ENCODE results near the gene TRIM31.
A peak's percentile ranks its signal among the peaks of the same experiment; 100 is the strongest.
"Not testable (repeated sequence)": the region's sequence is repeated elsewhere in the genome, so short reads cannot be mapped to it uniquely, and the experiment has no call there.

The TRIM31 gene

DNA sequence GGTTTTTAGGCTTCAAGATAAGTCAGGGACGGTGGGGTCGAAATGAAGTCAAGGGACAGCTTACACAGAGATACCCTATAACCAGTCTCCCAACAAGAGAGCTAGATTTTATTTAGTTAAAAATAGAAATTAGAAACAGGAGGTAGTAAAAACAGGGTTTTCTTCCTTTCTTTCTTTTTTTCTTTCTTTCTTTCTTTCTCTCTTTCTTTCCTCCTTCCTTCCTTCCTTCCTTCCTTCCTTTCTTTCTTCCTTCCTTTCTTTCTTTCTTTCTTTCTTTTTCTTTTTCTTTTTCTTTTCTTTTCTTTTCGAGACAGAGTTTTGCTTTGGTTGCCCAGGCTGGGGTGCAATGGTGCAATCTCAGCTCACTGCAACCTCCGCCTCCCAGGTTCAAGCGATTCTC is 5.8 kb upstream of the TRIM31 start:
- not testable (repeated sequence) for DNase-seq (ENCODE audit: low read depth in 3 of 3)

DNA sequence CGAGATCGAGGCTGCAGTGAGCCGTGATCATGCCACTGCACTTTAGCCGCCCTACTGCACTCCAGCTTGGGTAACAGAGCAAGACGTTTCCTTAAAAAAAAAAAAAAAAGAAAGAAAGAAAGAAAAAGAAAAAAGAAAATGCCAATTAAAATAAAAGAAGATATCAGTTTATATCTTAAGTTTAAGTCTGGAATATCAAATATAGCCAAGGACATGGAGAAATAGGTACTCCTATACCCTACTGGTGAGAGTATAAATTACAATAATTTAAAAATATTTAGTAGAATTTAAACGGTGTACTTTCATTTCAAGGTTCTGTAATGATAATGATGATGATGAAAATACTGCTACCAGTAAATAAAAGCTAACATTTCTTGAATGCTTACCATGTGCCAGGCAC is 3.8 kb upstream of the TRIM31 start:
- no peak for DNase-seq (ENCODE audit: low read depth in 3 of 3)

DNA sequence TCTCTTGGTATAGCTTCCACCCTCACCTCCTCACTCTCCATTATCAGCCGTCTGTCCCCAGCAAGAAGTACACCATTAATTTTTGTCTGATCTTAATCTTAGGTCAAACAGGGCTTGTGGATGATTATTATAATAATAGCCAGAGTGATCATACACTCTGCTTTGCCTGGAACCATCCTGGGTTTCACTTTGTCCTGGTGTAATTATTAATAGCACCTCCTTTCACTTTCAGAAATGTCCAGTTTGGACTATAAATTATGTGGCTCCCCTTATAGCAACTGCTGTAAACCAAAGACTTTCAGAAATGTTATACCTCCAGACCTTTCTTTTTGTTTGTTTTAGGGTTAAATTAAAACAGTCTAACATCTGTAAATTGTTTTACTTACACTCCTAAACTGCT is 951 bp upstream of the TRIM31 start:
- DNase-seq (ENCODE audit: low read depth in 3 of 3): no peak

DNA sequence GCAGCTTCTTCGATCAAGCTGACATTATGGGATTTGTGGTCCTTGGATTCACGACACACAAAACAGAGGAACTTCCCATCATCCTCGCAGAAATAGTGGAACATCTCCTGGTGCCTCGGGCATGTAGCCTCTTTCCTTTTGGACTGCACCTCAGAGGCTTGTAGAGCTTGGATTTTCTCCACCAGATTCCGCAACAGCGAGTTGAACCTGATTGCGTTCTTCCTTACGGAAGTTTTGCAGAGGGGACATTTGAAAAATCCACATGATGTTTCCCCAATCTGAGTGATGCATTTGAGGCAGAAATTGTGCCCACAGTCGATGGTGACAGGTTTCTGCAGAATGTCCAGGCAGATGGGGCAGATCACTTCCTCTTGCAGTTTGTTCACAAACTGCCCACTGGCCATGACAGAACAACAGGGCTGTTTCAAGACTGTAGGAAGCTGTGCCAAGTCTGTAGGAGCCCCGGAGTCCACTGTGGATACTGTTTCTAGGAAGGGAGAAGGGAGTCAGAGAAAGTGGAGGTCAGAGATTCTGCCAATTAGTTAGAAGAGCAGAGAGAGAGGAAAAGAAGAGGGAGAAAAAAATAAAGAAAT is 392 bp downstream of the TRIM31 start:
- no peak for DNase-seq (ENCODE audit: low read depth in 3 of 3)

DNA sequence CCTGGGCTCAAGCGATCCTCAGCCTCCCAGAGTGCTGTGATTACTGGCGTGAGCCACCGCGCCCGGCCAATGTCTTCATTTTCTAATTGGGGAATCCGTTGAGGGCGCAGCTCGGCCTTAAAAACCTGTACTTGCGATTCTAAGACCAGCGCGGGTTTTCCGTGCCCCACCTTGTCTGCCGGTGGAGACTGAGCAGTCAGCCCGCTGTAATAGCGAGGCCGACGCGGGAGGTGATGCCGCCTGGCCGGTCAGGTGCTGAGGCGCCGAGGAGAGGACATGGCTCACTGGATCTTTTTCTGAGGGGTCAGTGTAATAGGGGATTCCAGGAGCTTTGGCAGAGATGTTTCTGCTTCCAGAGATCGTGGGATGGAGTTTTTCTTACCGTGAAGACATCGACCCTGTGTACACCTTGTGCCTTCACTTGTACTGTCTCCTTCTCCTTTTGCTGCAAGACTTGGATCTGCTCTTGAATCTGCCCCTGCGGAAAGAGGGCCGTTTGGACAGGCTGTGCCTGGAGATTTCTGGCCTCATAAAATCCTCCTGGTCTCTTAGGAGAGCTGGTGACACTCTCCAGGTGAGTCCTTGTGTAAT is 1.5 kb downstream of the TRIM31 start:
- DNase-seq (ENCODE audit: low read depth in 3 of 3): no peak

DNA sequence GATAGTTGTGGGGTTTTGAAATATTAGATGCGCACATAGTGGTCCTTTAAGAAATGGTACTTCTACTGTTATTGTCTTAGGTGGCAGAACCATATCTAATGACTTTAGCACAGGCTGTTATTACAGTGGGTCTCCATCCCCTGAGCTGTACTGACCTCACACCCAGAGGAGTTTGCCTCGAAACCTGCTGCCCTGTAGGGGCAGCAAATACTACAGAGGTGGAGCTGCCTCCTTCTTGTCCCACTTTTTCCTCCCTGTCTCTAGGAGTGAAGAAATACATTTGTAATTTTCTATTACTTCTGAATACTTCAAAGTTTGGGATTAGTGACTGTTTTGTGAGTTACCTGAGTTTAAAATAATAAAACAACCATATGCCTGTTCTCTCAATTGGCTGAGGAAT is 8.2 kb downstream of the TRIM31 start:
- no peak for DNase-seq (ENCODE audit: low read depth in 3 of 3)

DNA sequence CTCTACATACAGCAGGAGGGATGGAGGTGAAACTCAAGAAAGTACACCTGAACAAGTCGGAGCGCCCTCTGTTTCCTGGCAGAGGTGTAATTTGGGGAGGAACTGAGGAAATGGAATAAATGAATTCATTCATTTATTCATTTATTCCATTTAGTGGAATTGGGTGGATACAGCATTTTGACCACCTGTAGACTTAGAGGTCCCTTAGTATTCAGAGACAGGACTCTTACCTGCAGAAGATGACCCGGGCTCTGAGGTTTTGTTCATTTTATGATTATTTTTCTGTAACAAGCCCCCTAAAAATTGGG is 9.1 kb downstream of the TRIM31 start:
- DNase-seq (ENCODE audit: low read depth in 3 of 3): no peak

DNA sequence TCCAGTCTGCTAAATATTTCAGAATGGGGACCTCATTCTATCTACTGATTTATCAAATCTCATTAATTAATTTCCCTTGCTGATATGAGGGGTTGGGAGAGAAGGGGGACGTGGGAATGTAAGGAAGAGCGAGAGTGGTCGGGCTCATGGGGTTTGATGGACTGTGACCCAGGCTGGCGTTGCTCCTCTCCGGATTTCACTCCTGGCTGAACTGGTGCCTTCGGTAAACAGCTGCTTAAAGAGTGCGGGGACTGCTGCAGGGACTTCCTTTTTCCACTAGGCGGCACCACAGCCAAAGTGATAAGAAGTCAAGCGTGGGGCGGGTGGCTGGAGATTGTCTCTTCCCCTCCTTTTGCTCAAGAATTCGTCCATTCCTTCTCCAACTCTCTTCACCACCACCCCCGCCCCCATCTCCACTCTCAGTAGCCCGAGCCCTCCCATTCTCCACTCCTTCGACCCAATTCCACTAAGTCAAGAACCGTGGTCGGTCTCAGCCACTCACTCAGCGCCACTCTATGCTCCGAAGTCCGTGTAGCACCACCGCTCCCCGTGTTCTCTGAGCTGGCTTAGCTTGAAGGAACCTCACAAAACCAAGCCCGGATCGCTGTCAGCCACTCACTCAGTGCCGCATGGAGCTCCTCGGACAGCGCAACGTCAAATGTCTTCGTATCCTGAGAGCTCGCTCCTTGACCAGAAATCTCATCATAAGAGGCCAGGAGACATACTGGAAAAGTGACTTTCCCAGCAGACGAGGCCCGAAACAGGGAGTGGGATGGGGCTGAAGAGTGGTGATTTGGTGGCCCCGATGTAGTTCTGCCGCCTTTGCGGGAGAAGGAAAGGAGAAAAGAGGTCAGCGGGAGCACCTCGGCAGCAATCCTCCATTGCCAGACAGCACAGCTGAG is 9.7 kb downstream of the TRIM31 start:
- peak; percentile 59 to 79 (median 79) for DNase-seq (ENCODE audit: low read depth in 3 of 3)

DNA sequence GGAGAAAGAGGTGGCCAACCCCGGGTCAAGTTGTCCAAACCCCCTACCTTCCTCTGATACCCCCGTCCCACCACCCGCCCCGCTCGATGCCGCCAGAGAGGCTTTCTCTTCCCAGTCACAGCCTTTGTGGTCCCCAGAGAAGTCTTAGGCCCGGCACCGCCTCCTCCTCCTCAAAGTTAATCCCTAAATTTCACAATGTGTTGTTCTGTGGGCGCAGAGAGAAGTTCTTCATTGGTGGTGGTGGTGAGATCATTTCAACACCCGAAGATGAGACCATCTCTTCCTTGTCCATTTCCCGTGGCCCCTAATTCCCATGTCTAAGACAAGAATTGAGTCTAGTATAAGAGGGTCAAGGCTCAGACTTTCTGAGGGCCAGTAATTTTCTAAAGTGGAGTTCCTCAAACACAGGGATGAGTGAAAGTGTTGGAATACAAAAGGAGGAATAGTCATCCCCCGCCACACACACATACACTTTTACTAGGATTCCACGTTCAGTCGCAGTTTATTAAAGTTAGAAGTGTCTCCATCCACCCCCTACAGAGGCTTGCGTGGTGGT is 10.4 kb downstream of the TRIM31 start:
- no peak for DNase-seq (ENCODE audit: low read depth in 3 of 3)

DNA sequence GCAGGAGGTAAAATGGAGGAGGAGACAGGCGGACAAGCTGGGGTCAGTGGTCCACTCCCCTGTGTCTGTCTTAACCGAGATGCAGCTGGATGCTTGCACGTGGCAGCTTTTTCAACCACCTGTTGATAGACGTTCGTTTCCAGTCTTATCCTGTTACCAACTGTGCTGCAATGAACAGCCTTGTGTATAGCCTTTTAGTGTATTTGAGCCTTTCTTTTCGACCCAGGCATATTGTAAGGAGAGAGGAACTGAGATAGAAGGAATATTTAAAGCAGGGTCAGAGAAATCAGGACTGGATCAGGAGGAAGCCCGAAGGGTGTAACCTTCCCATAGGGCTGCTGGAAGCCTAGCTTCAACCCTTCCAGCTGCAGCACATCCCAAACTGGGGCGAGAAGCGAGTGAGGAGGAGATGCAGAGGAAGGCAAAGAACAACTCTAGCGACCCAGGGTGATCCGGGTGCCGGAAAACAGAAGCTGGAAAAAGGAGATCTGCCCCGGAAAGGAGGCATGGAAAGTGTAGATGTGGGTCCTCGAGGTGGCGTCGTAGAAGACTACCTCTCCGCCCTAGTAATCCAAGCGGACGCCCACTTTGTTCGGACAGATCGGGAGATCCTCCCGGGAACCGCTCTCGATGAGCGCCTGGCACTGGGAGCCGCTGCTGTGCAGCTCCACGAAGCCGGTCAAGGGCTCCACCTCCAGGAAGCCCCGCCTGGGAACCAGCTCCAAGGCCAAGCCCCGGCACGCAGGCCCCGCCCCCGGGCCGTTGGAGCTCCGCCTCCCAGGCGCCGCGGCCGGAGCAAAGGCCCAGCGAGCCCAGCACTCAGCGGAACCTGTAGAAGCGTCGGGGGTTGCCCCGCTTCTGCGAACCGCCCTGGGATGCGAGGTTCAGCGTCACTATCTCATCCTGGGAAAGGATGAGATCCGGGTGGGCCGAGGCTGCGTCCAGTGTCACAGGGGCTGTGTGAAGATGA is 11.2 kb downstream of the TRIM31 start:
- peak; percentile 48 to 73 (median 60) for DNase-seq (ENCODE audit: low read depth in 3 of 3)

DNA sequence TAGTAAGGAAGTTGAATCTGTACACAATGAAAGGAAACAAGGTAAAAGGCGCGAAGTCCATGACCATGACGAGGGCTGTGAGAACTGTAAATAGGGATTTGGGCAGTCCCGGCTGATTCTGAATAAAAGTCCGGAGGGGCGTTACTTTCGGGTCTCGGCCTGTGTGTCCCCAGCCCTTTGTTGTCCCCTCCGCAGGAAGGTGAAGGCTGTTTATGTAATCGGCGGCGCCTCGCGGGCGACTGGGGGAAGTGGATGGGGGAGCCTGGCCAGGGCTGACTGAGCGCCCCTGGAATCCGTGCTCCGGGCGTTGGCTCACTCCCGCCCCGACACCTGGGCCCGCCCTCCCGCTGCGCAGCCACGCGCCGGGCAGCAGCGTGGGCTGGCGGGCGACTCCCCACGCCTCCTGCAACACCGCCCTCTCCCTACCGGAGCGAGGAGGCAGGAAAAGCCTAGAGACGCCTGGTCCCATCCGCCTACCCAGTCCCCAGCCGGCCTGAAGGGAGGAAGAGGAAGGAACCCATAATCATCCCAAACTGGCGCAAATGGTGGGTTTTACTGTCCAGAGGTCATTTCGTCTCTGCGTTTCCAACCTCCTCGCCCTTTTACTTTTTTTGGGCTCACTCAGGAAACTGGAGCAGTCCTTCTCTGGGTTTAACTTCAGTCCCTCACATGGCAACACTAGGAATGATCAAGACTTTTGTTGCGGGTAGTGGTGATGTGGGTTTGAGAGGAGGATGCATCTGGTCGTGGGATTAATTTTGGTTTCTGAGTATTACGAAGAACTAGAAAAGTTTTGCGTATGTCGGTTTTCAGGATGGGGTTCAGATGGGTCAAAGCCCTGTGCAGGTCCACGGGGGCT is 12.1 kb downstream of the TRIM31 start:
- DNase-seq (ENCODE audit: low read depth in 3 of 3): no peak

DNA sequence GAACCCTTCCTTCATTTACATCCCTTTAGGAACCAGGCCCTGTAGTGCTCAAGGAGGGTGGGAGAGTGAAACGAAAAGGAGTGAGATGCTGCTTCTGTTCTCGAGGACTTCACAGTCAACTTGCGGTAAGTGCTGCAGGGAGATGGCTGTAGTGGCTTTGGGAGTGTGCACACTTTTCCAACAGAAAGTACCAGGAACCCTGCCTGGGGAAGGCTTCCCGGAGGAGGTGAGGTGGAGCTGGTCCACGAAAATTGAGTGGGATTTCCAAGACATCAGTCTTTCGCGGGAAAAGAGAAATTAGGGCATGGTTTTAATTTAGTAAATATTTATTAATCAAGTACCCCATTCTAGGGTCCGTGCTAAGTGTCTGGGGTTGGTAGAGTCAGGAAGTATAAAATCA is 12.7 kb downstream of the TRIM31 start:
- DNase-seq (ENCODE audit: low read depth in 3 of 3): no peak

DNA sequence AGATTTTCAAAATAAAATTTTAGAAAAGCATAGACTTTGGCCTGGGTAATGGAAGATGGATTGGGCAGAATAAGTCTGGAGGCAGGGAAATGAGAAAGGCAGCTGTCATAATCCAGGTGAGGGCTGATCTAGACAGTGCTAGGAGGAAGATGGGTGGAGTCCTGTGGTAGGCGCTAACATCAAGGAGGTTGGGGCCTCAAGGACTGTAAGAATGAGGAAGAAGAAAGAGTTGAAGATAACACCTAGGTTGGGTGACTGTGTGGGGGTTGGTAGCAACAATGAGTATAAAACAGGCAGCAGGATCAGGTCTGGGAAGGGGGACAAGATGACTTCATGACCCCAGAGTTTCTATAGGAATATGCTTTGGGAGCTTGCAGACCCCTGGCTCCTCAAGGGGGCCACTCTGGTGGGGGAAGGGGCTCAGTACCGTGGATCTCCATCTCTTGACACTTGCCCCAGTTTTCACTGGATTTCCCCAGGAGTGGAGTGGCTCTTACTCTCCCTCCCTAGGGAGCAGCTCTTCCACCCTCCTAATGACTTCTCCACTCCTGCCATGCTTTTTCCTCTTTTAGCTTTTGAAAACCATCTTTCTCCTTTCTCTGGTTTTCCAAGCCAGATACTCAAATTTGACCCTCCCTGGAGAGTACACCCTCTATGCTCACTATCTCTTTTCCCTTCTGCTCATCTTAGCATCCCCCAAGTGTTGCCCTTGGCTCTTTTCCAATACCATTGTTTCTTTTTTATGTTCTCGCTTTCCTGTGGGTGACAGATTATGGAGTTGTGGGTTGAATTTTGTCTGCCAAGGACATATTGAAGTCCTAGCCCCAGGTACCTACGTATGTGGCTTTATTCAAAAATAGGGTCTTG is 14.8 kb downstream of the TRIM31 start:
- no peak for DNase-seq (ENCODE audit: low read depth in 3 of 3)

DNA sequence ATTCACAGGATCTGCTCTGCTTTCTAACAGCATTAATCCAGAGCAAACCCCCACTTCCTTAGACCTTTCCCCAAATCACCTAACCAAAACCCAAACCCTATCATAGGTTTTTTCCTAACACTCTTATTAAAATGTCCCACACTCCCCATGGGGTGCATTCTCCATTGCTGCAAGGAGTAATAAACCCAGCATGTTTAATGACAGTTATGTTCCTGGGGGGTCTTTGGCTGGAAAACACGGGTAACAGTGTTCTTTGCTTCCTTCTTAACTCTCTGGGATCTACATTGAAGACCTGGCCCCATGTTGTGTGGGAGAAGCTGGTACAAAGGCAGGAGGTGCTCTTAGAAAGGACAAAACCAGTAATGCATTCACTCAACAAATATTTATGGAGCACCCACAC is 16.1 kb downstream of the TRIM31 start:
- DNase-seq (ENCODE audit: low read depth in 3 of 3): no peak

DNA sequence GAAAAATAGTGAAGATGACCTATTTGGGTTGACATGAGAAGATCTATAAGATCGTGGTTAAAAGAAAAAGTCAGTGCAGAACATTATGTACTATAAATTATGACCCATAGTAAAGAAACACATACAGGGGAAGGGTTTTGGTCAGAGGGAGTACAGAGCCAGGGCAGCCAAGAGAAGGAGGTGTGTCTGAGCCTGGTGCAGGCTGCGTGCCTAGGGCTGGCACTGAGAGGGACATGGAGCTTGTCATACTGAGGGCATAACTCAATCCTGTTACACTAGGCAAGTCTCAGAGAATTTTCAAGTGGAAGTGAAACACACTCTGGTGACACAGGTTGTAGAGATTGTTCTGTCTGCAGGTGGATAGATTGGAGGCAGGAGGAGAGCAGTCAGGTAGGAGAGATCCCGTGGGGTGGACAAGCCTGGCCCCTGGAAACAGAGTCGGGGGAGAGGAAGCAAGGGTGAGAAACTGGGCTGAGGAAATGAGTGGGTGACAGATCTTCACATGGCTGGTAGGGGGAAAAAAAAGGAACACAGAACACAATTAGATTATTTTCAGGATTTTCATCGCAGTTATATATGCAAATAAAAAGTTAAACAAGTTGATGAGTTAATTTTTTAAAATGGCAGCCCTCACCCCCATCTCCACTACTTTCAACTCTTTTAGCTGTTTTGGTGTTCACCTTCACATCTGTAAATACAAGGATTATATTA is 18.8 kb downstream of the TRIM31 start:
- DNase-seq (ENCODE audit: low read depth in 3 of 3): no peak

DNA sequence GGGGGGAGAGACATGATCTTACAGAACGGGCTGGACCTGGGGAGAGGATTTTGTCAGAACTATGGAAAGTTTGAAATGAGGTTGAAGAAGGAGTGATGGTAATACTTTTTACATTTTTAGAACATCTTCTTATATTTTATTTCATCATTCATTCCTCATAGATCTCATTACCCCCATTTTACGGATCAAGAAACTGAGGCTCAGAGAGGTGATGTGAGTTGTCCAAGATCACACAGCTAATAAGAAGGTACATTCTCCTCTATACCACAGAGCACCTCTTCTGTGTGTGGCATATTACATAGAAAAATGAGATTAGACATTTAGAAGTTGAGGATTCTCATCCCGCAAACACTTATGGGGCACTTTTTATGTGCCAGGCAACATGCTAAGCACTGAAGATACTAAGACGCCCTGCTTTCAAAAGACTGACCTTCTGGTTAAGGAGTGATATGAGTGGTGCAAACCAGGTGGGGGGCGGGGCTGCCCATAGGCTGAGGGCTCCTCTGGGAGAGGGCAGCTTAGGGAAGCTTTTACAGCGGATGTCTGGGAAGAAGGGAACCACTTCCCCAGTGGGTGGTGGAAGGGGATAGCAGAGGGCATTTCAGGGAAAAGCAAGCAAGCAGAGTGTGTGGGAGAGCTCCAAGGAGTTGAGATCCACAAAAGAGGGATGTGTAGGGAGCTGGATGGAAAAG is 19.9 kb downstream of the TRIM31 start:
- no peak for DNase-seq (ENCODE audit: low read depth in 3 of 3)

DNA sequence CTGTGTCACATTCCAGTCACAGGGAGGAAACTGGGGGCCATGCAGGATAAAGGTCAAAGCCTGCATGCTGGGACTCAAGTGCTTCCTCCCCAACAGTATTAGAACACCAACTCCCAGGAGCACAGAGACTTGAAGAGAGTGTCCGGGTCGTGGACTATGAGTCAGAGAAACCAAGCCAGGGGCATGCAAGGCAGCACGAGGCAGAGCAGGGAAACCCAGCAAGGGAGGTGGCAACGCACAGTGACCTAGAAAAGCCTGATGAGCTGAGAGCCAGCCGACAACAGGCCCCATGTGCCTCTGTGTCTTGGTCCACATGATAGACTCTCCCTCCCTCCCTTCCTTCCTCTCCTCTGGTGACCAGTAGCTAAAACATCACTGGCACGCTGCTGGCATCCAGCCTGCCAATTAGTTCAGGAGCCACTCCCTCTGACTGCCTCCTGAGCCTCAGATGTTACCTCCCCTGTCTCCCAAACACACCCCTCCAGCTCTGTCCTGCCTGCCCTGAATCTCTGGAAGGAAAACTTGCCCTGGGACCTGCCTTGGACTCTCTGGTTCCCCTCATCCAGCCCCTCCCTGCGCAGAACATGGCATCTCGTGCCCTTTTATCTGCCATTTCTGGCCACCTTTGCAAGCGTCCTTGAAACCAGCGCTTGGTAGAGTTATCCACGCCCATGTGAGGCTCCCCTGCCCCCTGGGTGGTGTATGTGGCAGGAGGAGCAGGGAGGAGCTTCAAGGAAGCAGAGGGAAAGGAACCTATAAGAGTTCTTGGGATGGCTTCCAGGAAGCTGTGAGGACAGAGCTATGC is 21.1 kb downstream of the TRIM31 start:
- no peak for DNase-seq (ENCODE audit: low read depth in 3 of 3)

DNA sequence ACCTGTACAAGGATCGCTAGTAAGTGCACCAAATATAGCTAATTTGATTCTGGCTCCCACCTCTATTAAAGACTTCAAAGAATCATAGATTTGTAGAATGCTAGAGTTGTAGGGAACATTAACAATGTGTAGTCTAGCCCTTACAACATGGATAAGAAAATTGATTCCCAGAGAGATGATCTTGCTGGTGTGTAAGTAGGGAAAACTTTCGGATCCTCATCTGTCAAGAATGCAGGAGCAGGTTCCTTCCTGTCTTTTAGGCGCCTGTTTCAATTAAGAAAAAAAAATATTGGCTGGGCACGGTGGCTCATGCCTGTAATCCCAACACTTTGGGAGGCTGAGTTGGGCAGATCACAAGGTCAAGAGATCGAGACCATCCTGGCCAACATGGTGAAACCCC is 25.0 kb downstream of the TRIM31 start:
- no peak for DNase-seq (ENCODE audit: low read depth in 3 of 3)

Data from stimulated activated CD4-positive, alpha-beta T cell treated with anti-CD3 and anti-CD28 coated beads, TNF-alpha, amount 100 ng/mL, for 24 hours (primary cell).